ENCODE data around the gene BMPR1B. TPM values are rescaled to one million over a fixed set of nuclear protein-coding genes. Genes with fewer than 3 reads are reported as not detected.
"Not testable (repeated sequence)": the region's sequence is repeated elsewhere in the genome, so short reads cannot be mapped to it uniquely, and the experiment has no call there.

BMPR1B gene
- total and polyA plus RNA-seq, 2 of the 4 experiments (the other 2 are of a cell fraction), result 0.24 to 0.90 TPM

- TF ChIP-seq CTCF (conservative IDR thresholded peaks at IDR 0.05; ENCODE audit: low read depth, low read length), result no peak
Observed at GRCh38 chr4:94831607-94832006, 73.9 kb downstream of the BMPR1B start (continued).

- H3K9me3 ChIP-seq (ENCODE audit: control insufficient read depth, insufficient read depth, low read length); H3K9ac ChIP-seq (ENCODE audit: low read depth, low read length); H3K4me1 ChIP-seq (ENCODE audit: control insufficient read depth, insufficient read depth, low read length); H3K14ac ChIP-seq (replicated peaks; ENCODE audit: low read depth, low read length); H2AK5ac ChIP-seq (ENCODE audit: low read depth, low read length); H2BK20ac ChIP-seq (ENCODE audit: low read depth, low read length); H3K27ac ChIP-seq (ENCODE audit: insufficient read depth, low read length); H3K4me3 ChIP-seq (ENCODE audit: insufficient read depth, low read depth, low read length); H3K4me2 ChIP-seq (ENCODE audit: low read depth, low read length); H3K56ac ChIP-seq (ENCODE audit: extremely low read depth, insufficient read depth, low read length); H2BK5ac ChIP-seq (ENCODE audit: low read depth, low read length, poor library complexity, severe bottlenecking); H4K20me1 ChIP-seq (ENCODE audit: insufficient read depth, low read length); in situ Hi-C loops (cut with MboI; ENCODE audit: low sequenced_read_pairs); DNase-seq; POLR2A ChIA-PET (ENCODE audit: unreplicated experiment); H2BK15ac ChIP-seq (ENCODE audit: low read depth, low read length); H3K9me1 ChIP-seq (ENCODE audit: insufficient read depth, low read length); H3K18ac ChIP-seq (ENCODE audit: low read depth, low read length); dilution Hi-C loops (cut with HindIII; ENCODE audit: low sequenced_read_pairs, unreplicated experiment); H4K91ac ChIP-seq (ENCODE audit: insufficient read depth, low read depth, low read length); H2BK120ac ChIP-seq (ENCODE audit: low read depth, low read length); H3K27me3 ChIP-seq (ENCODE audit: control insufficient read depth, insufficient read depth, low read length); ATAC-seq (ENCODE audit: low read depth); H3K36me3 ChIP-seq (ENCODE audit: control insufficient read depth, insufficient read depth, low read length); H3K79me1 ChIP-seq (ENCODE audit: low read depth in 1 of 2, low read length in 2 of 2); H4K8ac ChIP-seq (ENCODE audit: low read depth in 2 of 2, low read length in 2 of 2); H3K4ac ChIP-seq (ENCODE audit: low read depth, low read length); intact Hi-C loops (cut with micrococcal nuclease); H2AK9ac ChIP-seq (replicated peaks; ENCODE audit: low read depth, low read length, poor library complexity); BruUV-seq (replicated peaks); H4K5ac ChIP-seq (ENCODE audit: low read depth, low read length); H3K23ac ChIP-seq (ENCODE audit: low read depth, low read length); H2AFZ ChIP-seq (replicated peaks; ENCODE audit: low read length, poor library complexity): not testable (repeated sequence)
- CTCF ChIA-PET, result interaction anchor here (0.7 kb wide), 1 partner anchor 24 kb away, joined by 3 read pairs; no protein-coding TSS in a partner anchor
- WGBS, 2 experiments (ENCODE audit: extremely low coverage in 2 of 2, insufficient read length in 1 of 2), result 100% methylated on average over 2 of the region's 5 CpGs; no CpG with 5 or more reads in 1 of the 2 experiments
Observed at GRCh38 chr4:94832329-94832728, 74.6 kb downstream of the BMPR1B start.

Data from IMR-90 (cell line).